DOHH2 (cell line): ENCODE measurements around the gene CTNNBL1.

Experiments
- EZH2phosphoT487 ChIP-seq: fragments of 200-600 bp; sonication (generic); IDR thresholded peaks from 2 replicates; pipeline ENCODE4 v1.6.1; 2017; ENCODE audit warnings: borderline replicate concordance, mild to moderate bottlenecking, antibody characterized with exemption, low read length, moderate library complexity, mixed read lengths
- TF ChIP-seq, protein P1 (sequence below): fragments of 200-600 bp; sonication (generic); IDR thresholded peaks from one replicate; pipeline ENCODE4 v1.5.1; 2014; ENCODE audit warnings: antibody characterized with exemption, mild to moderate bottlenecking, low read depth, low read length; ENCODE audit not compliant: poor library complexity, severe bottlenecking

DNA sequence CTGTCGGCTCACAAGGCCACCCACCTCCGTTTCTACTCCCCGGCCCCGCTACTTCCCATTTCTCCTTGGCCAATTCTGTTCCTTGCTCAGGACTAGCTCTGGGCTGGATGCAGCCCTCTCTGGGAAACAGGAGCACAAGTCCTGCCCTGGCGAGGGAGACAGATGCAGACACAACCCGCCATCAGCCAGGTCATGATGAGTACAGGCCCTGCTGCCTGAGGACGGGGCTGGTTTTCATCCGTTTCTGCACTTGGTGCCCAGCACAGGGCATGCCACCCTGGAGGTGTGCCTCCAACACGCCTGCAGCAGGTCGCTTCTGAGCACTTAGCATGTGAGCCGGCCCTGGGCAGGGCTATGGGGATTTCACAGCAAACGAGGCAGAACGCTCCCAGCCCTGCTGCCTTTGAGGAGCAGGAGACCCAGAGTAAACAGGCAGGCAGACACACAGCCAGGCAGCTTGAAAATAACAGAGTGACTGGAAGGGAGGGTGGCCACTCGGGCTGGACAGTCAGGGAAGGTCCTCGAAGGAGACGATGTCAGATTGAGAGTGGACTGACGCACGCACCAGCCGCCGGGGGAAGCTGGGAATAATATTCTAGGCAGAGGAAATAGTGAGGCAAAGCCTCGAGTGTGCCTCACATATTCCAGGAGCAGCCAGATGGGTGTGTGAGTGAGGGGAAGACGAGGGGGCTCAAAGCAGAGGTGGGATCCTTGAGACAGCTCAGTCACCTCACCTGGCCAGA, 187.9 kb downstream of the CTNNBL1 start:
- TF ChIP-seq, protein P1, sequence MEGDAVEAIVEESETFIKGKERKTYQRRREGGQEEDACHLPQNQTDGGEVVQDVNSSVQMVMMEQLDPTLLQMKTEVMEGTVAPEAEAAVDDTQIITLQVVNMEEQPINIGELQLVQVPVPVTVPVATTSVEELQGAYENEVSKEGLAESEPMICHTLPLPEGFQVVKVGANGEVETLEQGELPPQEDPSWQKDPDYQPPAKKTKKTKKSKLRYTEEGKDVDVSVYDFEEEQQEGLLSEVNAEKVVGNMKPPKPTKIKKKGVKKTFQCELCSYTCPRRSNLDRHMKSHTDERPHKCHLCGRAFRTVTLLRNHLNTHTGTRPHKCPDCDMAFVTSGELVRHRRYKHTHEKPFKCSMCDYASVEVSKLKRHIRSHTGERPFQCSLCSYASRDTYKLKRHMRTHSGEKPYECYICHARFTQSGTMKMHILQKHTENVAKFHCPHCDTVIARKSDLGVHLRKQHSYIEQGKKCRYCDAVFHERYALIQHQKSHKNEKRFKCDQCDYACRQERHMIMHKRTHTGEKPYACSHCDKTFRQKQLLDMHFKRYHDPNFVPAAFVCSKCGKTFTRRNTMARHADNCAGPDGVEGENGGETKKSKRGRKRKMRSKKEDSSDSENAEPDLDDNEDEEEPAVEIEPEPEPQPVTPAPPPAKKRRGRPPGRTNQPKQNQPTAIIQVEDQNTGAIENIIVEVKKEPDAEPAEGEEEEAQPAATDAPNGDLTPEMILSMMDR, result no peak
- no peak for TF ChIP-seq EZH2phosphoT487
